Measurements from ENCODE around the gene CYP2U1.
"Not testable (repeated sequence)": the region's sequence is repeated elsewhere in the genome, so short reads cannot be mapped to it uniquely, and the experiment has no call there.

CYP2U1 gene

DNA sequence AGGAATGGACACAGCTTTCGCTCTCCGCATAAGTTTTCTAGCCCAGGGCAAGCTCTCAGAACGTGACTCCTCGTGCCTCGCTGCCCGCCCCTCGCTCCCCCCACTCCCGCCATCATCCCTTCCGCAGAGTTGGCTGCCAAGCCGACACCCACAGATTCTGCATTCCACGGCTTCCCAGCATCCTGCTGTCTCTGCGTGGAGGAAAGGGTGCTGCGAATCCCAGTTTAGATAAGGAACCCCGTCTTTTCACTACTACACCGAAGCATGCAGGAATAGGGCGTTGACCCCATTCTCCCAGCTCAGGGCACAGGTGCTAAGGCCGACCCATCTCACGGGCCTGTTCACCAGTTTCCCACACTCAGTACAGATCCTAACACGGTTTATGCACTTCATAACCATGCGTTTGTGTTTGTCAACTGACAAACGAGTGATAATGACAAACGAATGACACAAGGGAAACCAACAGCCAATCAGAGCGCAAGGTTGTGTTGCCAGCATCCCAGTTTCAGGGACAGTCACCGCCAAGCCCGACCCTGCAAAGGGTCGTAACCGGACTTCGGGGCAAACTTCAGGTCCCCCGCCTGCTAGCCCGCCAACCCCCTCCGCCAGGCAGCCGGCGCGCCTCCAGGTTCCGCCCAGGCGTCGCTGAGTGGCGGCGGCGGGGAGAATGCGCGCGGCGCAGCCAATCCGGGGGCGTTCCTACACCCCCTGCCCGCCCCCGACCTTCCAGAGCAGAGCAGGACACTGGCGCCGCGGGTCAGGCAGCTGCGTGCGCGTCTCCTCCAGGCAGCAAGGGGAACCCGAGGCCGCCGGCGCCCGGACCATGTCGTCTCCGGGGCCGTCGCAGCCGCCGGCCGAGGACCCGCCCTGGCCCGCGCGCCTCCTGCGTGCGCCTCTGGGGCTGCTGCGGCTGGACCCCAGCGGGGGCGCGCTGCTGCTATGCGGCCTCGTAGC, at the start of gene CYP2U1:
CYP2U1 (plus strand) TSS at position 729 of the 954 bp plus-strand sequence; CDS start at position 824, 95 bp downstream.
- DNase-seq (ENCODE audit: low read depth in 2 of 3, low spot score in 1 of 3): peak; percentile 39 to 67 (median 41)

DNA sequence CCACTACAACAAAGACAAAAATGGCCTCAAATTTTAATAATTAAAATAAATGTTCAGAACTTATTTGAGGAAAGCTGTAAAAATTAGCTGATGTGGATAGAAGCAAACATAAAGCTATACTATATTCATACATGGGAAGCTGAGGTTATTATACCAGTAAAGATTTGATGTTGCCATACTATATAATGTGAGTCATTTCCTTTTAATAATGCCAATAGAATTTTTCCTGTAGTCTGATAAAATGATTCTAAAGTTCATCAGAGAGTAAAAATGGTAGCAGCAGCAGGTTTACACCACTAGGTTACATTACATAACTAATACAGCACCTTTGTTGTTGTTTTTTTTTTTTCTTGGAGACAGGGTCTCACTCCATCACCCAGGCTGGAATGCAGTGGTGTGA, 45.5 kb upstream of the CYP2U1 start:
- no peak for DNase-seq (ENCODE audit: low read depth in 2 of 3, low spot score in 1 of 3)

GRCh38 chr4:107888237-107888636, 43.1 kb upstream of the CYP2U1 start:
- no peak for DNase-seq (ENCODE audit: low read depth in 2 of 3, low spot score in 1 of 3)

GRCh38 chr4:107890779-107891178, 40.6 kb upstream of the CYP2U1 start:
- DNase-seq (ENCODE audit: low read depth in 2 of 3, low spot score in 1 of 3): no peak

DNA sequence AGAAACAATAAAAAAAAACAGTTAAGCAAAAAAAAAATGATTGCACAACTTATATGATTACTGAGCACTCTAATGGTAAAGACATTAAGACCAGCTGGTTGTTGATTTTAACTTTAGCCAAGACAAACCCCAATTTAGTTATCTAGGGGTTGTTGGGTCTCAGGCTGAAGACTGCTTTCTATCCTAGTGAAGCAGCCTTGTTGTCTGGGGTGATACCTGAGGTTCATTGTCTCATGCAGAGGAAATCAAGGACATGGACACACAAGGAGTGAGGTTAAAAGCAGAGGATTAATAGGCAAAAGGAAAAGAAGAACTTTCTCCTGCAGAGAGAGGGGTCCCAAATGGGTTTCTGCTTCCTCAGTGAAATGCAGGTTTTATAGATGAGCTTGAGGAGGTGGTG, 40.0 kb upstream of the CYP2U1 start:
- no peak for DNase-seq (ENCODE audit: low read depth in 2 of 3, low spot score in 1 of 3)

DNA sequence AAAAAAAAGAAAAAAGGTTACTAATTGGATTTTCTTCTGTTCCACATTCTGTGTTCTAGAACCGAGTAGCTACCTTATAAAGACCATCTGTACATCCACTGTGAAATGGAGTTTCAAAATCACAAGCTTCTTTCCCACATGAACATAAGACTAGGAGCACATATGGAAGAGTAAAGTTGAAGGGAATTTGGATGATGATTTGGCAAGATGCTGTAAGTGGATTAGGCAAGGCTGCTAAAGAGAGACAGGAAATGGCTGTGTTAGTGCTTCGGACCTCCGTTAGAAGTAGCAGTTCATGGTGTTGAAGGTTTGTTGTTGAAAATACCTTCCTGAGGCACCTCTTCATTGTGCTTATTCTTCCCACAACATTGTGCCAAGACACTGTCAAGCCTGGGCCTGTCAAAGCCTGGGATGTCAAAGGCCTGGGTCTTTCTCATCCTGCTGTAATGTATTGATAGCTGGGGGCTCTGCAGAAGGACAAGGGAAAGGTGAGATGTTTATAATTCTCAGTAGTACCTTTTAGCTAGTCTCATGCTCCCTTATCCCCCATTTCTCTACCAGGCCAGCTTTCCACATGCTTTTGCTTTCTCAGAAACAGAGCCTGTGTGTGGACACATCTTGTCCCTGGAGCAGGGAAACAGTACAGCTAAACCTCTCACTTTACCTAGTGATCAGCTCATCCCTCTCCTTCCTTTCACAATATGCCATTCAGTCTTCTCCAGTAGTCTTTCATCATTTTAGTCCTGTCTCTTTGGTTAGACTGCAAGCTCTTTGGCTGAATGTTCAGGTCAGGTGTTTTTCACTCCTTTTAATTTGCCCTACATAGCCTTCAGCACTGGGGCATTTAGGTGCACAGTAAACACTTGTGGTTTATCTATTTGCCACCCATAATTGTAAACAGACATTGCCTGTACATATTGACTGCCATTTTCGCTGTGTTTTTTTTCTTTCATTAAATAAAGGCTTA, 37.9 kb upstream of the CYP2U1 start:
- DNase-seq (ENCODE audit: low read depth in 2 of 3, low spot score in 1 of 3): no peak

- DNase-seq (ENCODE audit: low read depth in 2 of 3, low spot score in 1 of 3): no peak
Observed at GRCh38 chr4:107894138-107894603, 37.2 kb upstream of the CYP2U1 start.

DNA sequence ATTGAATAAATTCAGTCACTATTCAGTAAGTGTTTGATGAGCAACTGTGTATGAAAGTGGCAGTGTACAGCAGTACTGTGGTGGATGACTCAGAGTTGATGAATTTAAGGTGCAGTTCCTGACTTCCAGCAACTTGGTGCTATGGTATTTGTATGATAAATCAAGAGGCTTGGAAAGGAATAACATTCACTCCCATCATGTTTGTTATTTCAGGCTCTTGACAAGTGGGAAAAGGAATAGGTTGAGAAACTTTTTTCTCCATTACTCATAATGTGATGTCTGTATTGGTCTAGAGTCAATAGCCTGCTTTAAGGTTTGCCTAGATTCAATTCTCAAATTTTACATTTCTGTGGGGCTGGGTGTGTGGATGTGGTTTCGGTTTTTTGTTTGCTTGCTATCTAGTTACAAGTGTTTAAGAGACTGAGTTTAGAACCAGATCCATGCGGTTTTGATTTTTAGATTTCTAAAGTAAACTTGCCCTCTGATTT, 35.1 kb upstream of the CYP2U1 start:
- DNase-seq (ENCODE audit: low read depth in 2 of 3, low spot score in 1 of 3): no peak

- no peak for DNase-seq (ENCODE audit: low read depth in 2 of 3, low spot score in 1 of 3)
Observed at GRCh38 chr4:107896646-107897045, 34.7 kb upstream of the CYP2U1 start.

DNA sequence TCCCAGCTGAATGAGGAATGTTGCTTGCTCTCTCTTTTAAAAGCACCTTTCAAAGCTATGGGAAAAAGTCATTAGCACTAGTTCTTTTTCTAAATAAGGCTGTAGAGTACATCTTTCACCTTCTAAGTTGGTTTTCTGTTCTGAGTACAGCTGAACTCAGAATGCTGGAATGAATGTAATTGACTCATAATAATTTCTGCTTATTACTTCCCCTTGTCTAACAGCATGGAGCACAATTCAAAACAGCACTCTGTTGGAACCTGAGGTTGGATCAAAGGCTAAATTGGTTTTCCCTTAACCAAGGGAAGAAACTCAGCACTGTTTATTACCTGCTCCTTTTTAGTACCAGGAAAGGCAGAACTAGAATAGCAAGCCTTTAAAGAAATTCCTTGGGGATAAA, 33.5 kb upstream of the CYP2U1 start:
- DNase-seq (ENCODE audit: low read depth in 2 of 3, low spot score in 1 of 3): no peak

DNA sequence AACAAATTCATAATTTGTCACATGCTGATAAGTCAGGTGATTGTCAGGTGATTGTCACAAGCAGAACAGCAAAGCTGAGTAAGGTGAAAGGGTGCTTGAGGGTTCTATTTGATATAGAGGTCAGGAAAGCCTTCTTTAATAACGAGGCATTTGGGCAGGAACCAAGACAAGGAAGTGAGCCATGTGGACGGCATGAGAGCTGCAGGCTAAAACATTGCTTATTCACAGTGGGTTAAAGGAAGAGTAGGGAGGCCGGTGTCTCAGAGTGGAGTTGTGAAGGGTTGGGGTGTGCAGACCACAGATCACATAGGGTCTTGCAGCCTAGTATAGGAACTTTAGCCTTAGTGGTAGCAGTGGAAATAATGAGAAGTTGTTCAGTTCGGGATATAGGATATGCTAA, 31.3 kb upstream of the CYP2U1 start:
- no peak for DNase-seq (ENCODE audit: low read depth in 2 of 3, low spot score in 1 of 3)

- DNase-seq (ENCODE audit: low read depth in 2 of 3, low spot score in 1 of 3): no peak
Observed at GRCh38 chr4:107900508-107900907, 30.8 kb upstream of the CYP2U1 start.

DNA sequence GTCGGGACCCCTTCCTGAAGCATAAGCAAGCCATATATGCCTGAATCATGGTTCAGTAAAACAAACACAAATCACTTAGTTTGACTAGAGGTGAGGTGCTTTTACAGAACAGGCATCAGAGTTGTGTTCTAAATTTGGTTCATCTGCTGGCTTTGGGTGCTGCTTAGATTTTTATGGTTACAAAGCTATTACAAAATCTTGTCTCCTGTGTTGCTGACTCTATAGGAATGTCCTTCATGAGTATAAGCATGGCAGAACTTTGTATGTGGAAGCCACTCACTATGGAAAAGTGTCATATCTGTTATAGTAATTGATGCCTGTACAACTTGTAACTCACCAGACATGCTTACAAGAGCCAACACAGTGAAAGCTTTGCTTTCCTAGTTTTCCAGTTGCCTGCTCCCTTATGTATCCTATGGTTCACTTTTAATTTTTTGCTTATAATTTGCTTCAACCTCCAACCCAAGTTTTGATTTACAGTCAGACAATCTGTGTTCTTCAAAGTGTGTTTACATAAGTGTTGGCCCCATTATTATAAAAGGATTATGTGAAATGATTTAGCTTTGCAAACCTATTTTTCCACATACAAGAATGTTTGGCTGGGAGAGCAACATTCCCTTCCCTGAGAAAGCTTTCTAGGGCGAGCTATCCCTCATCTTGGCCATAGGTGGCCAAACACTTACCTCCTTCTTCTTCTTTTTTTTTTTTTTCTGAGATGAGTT, 30.0 kb upstream of the CYP2U1 start:
- no peak for DNase-seq (ENCODE audit: low read depth in 2 of 3, low spot score in 1 of 3)

DNA sequence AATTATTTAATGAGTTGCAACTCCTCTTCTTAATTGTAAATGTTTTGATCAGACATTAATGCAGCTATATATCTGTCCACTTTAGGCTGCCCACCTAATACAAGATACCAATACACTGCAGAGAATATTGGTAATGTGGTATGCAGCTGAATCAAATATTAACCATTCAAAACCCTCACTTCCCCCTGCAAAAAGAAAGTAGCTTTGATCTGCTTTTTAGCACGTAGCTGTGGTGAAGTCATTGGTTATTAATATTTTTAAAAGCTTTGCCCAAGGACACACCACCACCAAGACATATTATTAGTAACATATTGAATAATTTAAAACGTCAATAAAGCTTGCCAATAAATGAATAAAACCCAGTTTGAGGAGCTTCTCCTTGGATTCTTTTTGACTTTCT, 28.6 kb upstream of the CYP2U1 start:
- no peak for DNase-seq (ENCODE audit: low read depth in 2 of 3, low spot score in 1 of 3)

DNA sequence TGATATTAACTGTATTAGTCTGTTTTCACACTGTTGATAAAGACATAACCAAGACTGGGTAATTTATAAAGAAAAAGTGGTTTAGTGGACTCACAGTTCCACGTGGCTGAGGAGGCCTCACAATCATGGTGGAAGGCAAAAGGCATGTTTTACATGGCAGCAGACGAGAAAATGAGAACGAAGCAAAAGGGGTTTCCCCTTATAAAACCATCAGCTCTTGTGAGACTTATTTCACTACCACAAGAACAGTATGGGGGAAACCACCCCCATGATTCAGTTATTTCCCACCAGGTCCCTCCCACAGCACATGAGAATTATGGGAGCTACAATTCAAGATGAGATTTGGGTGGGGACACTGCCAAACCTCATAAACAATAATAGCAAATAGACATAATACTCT, 26.3 kb upstream of the CYP2U1 start:
- DNase-seq (ENCODE audit: low read depth in 2 of 3, low spot score in 1 of 3): not testable (repeated sequence)

DNA sequence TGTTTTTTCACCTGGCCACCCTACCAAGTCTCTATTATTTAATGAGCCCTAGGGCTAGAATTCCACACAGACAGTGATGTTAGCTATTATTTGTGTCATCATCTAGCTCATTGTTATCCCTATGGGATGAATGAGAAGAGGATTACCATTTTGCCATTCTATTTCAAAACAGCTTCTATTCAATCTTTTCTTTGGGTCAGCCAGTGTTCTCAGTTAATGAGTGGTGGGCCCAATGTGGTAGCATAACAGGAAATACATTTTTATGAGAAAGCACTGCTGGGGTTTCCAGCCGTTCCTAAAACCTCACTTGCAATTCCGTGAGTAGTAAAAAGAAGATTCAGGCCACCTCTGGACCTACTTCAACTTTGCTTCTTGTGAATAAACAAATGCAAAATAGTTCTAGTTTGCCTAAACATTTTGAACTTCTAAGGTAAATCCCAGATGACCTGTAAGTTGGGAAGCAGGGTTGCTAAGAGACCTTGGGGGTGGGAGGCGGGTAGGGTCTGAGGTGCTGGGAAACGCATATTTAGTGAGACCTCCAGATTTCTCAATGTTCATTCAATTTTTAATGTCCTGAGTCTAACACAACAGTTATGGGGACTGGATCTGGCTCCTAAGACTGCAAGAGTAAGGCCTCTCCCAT, 24.8 kb upstream of the CYP2U1 start:
- DNase-seq (ENCODE audit: low read depth in 2 of 3, low spot score in 1 of 3): no peak

DNA sequence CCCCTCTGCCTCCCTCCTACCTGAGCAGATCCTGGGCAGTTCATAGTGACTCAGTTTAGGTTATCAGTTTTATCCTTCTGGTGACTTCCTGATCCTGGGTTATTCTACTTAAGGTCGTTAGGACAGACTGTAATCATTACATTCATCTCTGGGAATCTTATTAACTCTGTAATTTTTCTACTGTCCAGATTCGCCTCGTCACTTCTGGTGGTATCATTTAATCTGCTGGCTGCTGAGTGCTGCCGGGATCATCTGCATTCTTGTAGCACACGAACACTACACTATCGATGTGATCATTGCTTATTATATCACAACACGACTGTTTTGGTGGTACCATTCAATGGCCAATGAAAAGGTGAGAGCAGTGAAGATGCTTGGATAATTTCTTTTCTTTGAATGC, 23.0 kb upstream of the CYP2U1 start:
- DNase-seq (ENCODE audit: low read depth in 2 of 3, low spot score in 1 of 3): no peak

DNA sequence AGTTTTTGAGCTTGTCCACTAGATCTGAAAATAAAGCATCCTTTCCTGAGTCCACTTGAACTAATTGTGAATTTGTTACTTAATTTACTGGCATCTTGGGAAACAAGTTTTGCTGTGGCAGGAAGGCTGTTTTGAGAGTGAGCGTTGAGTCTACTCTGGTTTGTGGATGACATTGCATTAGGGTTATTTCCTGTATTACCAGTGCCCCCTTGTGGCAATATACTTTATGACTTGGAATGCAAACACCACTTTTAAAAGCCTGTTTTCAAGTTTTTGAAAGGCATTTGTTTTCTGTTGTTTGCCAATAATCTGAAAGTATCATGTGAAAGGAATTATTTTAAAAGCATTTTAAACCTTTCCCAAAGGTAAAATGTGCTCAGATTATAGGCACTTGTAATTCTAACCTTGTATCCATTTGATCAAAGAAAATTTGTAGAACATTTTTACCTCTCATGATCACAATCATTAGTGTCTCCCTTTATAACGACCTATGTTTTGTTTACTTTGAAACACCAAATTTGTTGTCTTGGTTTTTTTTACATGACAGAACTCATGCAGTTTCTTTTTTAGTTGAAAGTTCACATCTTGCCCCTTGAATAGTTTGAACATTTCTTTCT, 18.0 kb upstream of the CYP2U1 start:
- peak in 1 of 3 donors; percentile 72 for DNase-seq (ENCODE audit: low read depth in 2 of 3, low spot score in 1 of 3)

- no peak for DNase-seq (ENCODE audit: low read depth in 2 of 3, low spot score in 1 of 3)
Observed at GRCh38 chr4:107915220-107915619, 16.1 kb upstream of the CYP2U1 start.

DNA sequence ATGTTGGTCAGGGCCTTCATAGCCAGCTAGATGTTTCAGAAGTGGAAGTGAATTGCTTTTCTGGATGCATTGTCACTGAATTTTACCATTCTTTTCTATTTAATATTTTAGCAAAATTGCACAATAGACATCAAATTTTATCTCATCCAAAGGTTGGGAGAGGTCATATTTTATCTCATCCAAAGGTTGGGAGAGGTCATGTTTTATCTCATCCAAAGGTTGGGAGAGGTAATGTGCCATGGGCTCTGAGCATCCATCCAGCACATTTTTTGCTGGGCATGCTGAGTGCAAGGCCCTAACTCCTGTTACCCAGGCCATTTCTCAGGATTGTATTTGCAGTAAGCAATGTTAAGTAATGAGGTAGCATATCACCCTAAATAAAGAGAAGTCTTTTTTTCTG, 14.7 kb upstream of the CYP2U1 start:
- no peak for DNase-seq (ENCODE audit: low read depth in 2 of 3, low spot score in 1 of 3)

Data from stimulated activated CD4-positive, alpha-beta T cell treated with anti-CD3 and anti-CD28 coated beads, Interleukin-12 subunit alpha, Interleukin-12 subunit beta, amount 100 ng/mL, for 48 hours (primary cell).